Mucosa of stomach (tissue), 1 donor: ENCODE data around the gene ACAP2.
"Not testable (repeated sequence)": the region's sequence is repeated elsewhere in the genome, so short reads cannot be mapped to it uniquely, and the experiment has no call there.

Experiments
- H3K27me3 ChIP-seq: one replicate; pipeline ENCODE4 v1.7.0; 2013; ENCODE audit warnings: mild to moderate bottlenecking, low read length; ENCODE audit not compliant: control insufficient read depth, insufficient read depth
- H3K36me3 ChIP-seq: one replicate; pipeline ENCODE4 v1.7.0; 2013; ENCODE audit warnings: low read length; ENCODE audit not compliant: control insufficient read depth, insufficient read depth
- H3K4me1 ChIP-seq: one replicate; pipeline ENCODE4 v1.7.0; 2013; ENCODE audit warnings: mild to moderate bottlenecking, low read length; ENCODE audit not compliant: control insufficient read depth, insufficient read depth
- H3K4me3 ChIP-seq: one replicate; pipeline ENCODE4 v1.7.0; 2013; ENCODE audit warnings: low read length
- H3K9ac ChIP-seq: one replicate; pipeline ENCODE4 v1.7.0; 2013; ENCODE audit warnings: mild to moderate bottlenecking, low read length, moderate library complexity
- H3K9me3 ChIP-seq: one replicate; pipeline ENCODE4 v1.7.0; 2013; ENCODE audit warnings: mild to moderate bottlenecking, low read length, moderate library complexity; ENCODE audit not compliant: control insufficient read depth
- donor health status: Pancreatic carcinoma.

ACAP2 gene, protein sequence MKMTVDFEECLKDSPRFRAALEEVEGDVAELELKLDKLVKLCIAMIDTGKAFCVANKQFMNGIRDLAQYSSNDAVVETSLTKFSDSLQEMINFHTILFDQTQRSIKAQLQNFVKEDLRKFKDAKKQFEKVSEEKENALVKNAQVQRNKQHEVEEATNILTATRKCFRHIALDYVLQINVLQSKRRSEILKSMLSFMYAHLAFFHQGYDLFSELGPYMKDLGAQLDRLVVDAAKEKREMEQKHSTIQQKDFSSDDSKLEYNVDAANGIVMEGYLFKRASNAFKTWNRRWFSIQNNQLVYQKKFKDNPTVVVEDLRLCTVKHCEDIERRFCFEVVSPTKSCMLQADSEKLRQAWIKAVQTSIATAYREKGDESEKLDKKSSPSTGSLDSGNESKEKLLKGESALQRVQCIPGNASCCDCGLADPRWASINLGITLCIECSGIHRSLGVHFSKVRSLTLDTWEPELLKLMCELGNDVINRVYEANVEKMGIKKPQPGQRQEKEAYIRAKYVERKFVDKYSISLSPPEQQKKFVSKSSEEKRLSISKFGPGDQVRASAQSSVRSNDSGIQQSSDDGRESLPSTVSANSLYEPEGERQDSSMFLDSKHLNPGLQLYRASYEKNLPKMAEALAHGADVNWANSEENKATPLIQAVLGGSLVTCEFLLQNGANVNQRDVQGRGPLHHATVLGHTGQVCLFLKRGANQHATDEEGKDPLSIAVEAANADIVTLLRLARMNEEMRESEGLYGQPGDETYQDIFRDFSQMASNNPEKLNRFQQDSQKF

DNA sequence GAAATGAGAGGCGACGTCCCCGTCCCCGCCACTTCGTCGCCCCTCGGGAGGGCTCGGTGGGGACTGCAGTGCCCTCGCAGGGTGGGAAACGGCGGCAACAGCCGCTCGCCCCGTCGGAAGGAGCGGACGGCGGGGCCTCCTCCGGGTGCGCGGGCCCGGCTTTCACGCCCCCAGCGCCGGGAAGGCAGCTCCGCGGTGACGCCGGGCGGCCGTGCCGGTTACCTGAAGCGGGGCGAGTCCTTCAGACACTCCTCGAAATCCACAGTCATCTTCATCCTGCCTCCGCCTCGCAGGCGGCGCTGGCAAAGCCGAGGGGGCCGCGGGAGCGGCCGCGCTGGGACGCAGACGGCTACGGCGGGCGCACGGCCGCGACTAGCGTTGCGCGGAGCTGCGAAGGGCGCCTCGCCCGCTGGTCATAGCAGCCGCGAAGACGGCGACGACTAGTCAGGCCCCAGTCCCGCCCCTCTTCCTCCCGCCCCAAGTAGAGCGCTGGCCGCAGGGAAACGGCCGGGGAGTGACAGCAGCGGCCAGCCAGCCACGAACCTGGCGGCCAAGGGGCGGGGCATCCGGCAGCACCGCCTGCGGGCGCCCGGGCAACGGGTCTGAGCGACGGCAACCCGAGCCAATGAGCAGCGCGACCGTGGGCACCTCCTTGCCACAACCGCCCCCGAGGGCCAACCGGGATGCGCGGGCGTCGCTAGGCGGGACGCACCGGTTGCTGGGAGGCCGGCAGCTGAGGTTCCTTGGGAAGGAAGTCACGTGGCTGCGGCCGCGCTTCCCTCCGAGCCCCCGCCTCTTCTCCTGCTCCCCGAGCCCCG lies at the start of gene ACAP2:
Gene ACAP2 (minus strand): TSS at position 448 of the 818 bp plus-strand sequence. CDS start 173 bp downstream, at position 275.
- Histone ChIP-seq H3K9me3 (no peaks in the 10 kb centered on the region), H3K9ac (peak within 1 kb of the TSS; percentile 80), H3K4me1 (peaks cover 15% of the 10 kb centered on the region), H3K27me3 (no peaks in the 10 kb centered on the region), H3K36me3 (no peaks in the 10 kb centered on the region), H3K4me3 (peak within 1 kb of the TSS; percentile 71)

DNA sequence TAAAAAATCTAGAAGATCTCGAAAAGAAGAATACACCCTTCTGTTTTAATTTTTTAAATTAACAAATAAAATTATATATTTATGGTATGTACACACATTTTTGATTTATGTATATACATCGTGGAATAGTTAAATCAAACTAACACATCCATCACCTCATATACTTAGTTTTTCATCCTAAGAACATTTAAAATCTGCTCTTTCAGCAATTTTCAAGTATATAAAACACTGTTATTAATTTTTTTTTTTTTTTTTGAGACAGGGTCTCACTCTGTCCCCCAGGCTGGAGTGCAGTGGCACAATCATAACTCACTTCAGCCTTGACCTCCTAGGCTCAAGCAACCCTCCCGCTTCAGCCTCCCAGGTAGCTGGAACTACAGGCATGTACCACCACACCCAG lies 32.8 kb upstream of the ACAP2 start:
- Histone ChIP-seq H3K9me3 (no peaks in the 10 kb centered on the region), H3K9ac (no peak overlapping the region), H3K4me3 (no peak overlapping the region), H3K27me3 (no peaks in the 10 kb centered on the region), H3K4me1 (no peaks in the 10 kb centered on the region), H3K36me3 (no peaks in the 10 kb centered on the region)

DNA sequence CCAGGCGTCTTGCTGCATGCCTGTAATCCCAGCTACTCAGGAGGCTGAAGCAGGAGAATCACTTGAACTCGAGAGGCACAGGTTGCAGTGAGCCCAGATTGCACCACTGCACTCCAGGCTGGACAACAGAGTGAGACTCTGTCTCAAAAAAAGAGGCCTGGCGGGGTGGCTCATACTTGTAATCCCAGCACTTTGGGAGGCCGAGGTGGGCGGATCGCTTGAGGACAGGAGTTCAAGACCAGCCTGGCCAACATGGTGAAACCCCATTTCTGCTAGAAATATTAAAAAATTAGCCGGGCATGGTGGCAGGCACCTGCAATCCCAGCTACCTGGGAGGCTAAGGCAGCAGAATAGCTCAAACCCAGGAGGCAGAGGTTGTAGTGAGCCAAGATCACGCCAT lies 32.3 kb upstream of the ACAP2 start:
- H3K4me3 ChIP-seq, H3K36me3 ChIP-seq, H3K9ac ChIP-seq, H3K9me3 ChIP-seq, H3K4me1 ChIP-seq, H3K27me3 ChIP-seq: not testable (repeated sequence)

DNA sequence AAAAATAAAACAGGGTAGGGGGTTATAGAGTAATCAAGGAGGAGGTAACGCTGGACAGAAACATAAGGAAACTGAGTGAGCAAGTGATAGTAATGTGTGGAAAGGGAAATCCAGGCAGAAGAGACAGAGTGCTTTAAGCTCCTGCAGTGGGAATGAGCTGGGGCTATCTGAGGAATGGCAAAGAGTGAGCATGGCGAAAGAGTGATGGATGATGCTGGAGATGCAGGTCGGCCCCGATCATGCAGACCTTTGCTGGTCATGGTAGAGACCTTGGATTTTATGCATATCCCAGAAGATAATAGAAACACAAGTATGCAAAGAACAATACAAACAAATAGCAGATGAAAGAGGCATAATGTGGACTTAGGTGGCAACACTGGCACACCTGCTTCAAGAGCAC lies 26.0 kb upstream of the ACAP2 start:
- no peaks in the 10 kb centered on the region for H3K9me3 ChIP-seq
- H3K36me3 ChIP-seq: no peaks in the 10 kb centered on the region
- H3K4me3 ChIP-seq: no peak overlapping the region
- H3K27me3 ChIP-seq: no peaks in the 10 kb centered on the region
- no peak overlapping the region for H3K9ac ChIP-seq
- H3K4me1 ChIP-seq: no peaks in the 10 kb centered on the region

DNA sequence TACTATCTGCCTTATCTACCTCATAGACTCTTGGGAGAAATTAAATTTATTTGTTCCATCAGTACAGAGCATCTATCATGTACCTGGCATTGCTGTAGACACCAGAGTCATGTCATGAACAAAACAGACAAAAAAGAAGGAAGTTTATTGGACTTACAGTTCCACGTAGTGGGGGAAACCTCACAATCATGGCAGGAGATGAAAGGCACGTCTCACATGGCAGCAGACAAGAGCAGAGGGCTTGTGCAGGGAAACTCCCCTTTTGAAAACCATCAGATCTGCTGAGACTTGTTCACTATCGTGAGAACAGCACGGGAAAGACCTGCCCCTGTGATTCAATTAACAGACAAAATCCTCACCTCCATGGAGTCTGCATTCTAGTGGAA lies 25.6 kb upstream of the ACAP2 start:
- no peaks in the 10 kb centered on the region for H3K9me3 ChIP-seq
- no peaks in the 10 kb centered on the region for H3K36me3 ChIP-seq
- no peaks in the 10 kb centered on the region for H3K4me1 ChIP-seq

DNA sequence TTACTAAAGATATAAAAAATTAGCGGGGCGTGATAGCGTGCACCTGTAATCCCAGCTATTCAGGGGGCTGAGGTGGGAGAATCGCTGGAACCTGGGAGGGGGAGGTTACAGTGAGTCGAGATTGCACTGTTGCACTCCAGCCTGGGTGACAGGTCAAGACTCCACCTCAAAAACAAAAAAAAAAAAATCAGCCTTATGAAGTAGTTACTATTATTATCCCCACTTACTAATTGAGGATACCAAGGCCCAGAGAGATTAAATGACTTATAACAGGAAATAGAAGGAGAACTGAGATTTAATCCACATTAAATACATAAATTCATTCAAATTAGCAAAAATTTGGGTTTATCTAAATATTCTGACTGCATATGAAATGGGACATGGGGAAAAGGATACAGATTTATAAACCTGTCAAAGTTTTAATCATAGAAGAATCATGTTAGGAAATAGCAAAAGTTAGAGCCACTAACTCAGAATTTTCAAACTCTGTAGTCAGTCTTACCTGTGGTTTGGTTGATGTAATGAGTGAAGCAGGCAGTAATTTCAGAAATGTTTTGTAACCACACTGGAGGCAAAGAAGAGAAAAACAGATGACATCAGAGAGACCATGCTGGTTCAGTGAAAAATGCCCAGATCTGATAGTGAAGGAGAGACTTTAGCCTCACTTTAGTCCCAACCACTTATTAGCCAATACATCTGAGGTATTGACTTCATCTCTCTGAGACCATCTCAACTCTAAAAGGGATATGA lies 25.0 kb upstream of the ACAP2 start:
- Histone ChIP-seq H3K9me3 (no peaks in the 10 kb centered on the region), H3K27me3 (no peaks in the 10 kb centered on the region), H3K36me3 (no peaks in the 10 kb centered on the region), H3K9ac (no peak overlapping the region), H3K4me1 (peaks cover 2% of the 10 kb centered on the region), H3K4me3 (no peak overlapping the region)

More for the DNA sequence above, 25.6 kb upstream of the ACAP2 start:
- Histone ChIP-seq H3K4me3 (no peak overlapping the region), H3K27me3 (no peaks in the 10 kb centered on the region), H3K9ac (no peak overlapping the region)

DNA sequence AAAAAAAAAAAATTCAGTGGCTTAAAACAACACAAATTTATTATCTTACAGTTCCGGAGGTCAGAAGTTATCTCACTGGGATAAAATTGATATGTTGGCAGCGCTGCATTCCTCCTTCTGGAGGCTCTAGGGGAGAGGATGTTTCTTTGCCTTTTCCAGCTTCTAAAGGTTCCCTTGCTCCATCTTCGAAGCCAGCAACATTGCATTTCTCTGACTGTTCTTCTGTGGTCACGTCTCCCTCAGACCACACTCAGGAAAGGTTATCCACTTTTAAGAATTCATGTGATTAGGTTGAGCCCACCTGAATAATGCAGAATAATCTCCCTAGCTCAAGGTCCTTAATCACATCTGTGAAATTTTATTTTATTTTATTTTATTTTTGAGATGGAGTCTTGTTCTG lies 23.4 kb upstream of the ACAP2 start:
- no peaks in the 10 kb centered on the region for H3K36me3 ChIP-seq
- peaks cover 15% of the 10 kb centered on the region for H3K4me1 ChIP-seq
- H3K9me3 ChIP-seq: no peaks in the 10 kb centered on the region
- H3K4me3 ChIP-seq: no peak overlapping the region
- no peak overlapping the region for H3K9ac ChIP-seq
- no peaks in the 10 kb centered on the region for H3K27me3 ChIP-seq

DNA sequence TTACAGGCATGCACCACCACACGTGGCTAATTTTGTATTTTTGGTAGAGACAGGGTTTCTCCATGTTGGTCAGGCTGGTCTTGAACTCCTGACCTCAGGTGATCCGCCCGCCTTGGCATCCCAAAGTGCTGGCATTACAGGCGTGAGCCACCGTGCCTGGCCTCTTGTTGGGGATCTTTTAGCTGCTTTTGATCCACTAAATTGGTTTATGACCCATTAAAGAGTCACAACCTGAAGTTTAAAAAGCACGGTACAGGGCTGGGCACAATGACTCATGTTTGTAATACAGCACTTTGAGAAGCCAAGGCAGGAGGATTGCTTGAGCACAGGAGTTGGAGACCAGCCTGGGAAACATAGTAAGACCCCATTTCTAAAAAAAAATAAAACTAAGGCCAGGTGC lies 20.1 kb upstream of the ACAP2 start:
- H3K9ac ChIP-seq: not testable (repeated sequence)

DNA sequence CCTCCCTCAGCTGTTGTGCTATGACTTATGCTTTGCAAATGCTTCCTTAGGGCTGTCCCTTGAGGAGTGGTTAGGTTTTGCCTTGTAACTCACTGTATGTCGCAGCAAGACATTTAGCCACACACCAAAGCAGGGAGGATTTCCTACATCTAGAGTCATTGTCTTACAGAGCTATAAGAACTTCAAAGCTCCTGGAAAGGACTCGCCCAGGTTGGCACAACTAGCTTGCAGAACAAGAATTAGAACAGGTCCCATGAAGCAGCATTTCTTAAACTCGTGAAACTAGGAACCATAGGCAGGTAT lies 19.4 kb upstream of the ACAP2 start:
- Histone ChIP-seq H3K9me3 (no peaks in the 10 kb centered on the region), H3K4me1 (peaks cover 22% of the 10 kb centered on the region), H3K9ac (no peak overlapping the region), H3K36me3 (no peaks in the 10 kb centered on the region), H3K4me3 (no peak overlapping the region), H3K27me3 (no peaks in the 10 kb centered on the region)

More for the DNA sequence above, 20.1 kb upstream of the ACAP2 start:
- H3K36me3 ChIP-seq, H3K27me3 ChIP-seq, H3K4me3 ChIP-seq, H3K9me3 ChIP-seq: not testable (repeated sequence)
- peaks cover 20% of the 10 kb centered on the region for H3K4me1 ChIP-seq

DNA sequence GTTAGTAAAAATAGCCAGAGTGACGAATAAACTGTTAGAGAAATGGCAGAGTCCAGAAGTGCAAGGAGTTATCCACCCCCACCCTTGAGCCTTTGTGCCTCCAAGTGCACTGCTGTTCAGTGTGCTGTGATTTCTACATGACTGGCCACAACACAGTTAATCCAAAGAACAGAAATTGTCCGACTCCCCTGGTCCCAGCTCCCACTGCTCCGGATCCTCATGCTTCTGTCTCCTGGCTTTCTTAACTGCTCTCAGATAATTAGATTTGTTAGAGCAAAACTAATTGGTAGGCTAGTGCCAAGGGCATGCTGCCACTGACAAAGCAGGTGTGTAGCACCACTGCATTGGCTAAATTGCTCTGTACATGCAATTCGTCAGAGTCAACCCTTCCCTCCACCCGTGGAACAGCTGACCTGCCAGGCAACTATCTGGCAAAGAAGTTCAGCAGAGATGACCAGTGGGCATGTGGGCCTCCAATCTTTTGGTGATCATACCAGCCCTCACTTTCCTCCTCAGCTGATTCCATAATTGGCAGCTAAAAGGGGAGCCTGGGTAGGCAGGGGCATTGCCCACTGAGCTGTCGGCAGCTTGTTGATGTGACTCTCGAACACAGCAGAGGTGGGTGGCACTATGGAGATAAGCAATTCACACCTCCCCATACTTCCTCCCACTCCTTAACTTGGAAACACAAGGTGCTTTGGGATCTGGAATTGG lies 18.9 kb upstream of the ACAP2 start:
- H3K4me1 ChIP-seq: peaks cover 22% of the 10 kb centered on the region
- H3K9me3 ChIP-seq: no peaks in the 10 kb centered on the region
- H3K9ac ChIP-seq: no peak overlapping the region

DNA sequence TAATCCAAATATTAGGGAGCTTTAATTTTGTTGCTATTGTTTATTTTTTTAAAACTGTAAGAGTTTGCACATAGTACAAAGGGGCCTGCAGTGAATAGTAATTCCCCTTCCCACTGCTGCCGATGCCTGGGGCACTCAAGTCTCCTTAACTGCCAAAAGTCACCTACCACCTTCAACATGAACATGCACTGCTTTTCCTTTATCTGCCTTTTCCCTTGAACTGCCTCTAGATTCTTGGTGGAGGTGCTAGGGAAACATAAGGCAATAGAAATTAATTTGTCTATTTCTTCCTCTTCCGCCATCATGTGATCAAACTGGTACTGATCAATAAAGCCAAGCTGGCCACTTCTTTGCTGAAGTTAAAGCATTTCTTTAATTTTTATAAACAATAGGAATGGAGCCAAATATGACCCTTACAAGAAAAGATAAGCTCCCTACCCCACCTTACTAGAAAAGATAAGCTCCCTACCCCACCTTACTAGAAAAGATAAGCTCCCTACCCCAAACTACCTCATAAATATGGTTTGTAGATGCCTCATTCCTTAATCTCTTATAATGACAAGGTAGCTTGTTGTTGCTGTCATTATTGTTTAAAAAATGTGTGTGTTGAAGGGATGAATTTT lies 17.4 kb upstream of the ACAP2 start:
- H3K4me3 ChIP-seq: no peak overlapping the region
- peaks cover 22% of the 10 kb centered on the region for H3K4me1 ChIP-seq
- H3K9me3 ChIP-seq: no peaks in the 10 kb centered on the region
- no peak overlapping the region for H3K9ac ChIP-seq
- H3K27me3 ChIP-seq: no peaks in the 10 kb centered on the region
- no peaks in the 10 kb centered on the region for H3K36me3 ChIP-seq

More for the DNA sequence above, 18.9 kb upstream of the ACAP2 start:
- H3K36me3 ChIP-seq: no peaks in the 10 kb centered on the region
- no peak overlapping the region for H3K4me3 ChIP-seq
- no peaks in the 10 kb centered on the region for H3K27me3 ChIP-seq
